ENCODE measurements around the gene FOXK1.

DNA sequence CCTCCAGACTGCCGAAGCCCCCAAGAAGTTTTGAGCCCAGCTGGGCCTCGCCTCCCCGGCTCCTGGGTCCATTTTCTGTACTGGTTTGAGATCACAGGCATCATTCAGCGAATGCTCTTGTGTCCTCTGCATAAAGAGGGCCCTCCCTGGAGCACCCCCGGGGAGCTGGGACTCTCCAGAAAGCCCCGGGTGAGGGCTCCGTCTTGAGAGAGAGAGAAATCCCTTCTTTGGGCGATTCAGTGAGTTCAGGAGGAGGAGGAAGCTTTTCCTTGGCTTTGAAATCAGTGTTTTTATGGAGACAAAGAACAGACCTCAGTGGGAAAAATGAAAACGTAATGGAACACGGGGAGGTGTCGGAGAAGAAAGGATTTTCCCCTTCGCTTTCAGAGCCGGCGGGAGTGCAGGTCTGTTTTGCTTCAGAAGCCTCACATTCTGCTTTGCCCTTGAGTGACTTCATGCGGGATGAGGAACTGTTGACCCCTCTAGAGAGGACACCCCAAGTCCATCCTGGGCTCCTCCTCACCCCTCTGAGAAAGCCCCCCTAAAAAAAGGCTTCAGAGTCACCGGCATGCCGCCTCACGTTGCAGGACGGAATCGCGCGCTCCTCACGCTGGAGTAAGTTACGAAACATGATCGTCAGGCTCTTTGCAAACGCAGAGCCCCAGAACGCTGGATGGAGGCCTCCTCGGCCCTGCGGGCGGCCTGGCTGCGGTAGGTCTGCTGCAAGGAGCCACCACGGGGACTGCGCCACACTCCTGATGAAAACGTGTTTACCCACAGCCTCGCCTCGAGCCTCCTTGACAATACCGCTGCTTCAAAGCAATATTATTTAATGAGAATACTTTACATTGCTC lies 84.8 kb downstream of the FOXK1 start:
- TF ChIP-seq POLR2AphosphoS5 (IDR thresholded peaks at IDR 0.05; ENCODE audit: low read depth, low read length): no peak
- no peak for TF ChIP-seq TAF1 (IDR thresholded peaks at IDR 0.05; ENCODE audit: borderline replicate concordance, low read depth, low read length)
